HepG2 (cell line): ENCODE results near the gene CHRNB1. TPM values are rescaled to one million over a fixed set of nuclear protein-coding genes. Genes with fewer than 3 reads are reported as not detected.

Source experiments
- ETS1 ChIP-seq: sonication (generic); formaldehyde crosslinking; IDR thresholded peaks from 2 replicates; pipeline ENCODE4 v1.4.0; 2020; ENCODE audit warnings: missing genetic modification reagents
- HNF1A ChIP-seq, 2 experiments: sonication (generic) in 1 of 2; formaldehyde crosslinking in 1 of 2; IDR thresholded peaks; 2 replicates each; pipeline versions ENCODE4 v1.4.0 to v1.6.1; 2016 to 2020; ENCODE audit warnings: borderline replicate concordance in 1 of 2, low read depth in 1 of 2, mild to moderate bottlenecking in 1 of 2, missing genetic modification reagents in 1 of 2
- PITX1 ChIP-seq: sonication (generic); formaldehyde crosslinking; IDR thresholded peaks from 2 replicates; pipeline ENCODE4 v1.5.1; 2020; ENCODE audit warnings: mild to moderate bottlenecking, missing genetic modification reagents
- PRDM15 ChIP-seq: sonication (generic); formaldehyde crosslinking; IDR thresholded peaks from 2 replicates; pipeline ENCODE4 v1.4.0; 2020; ENCODE audit warnings: missing genetic modification reagents
- SMYD3 ChIP-seq: sonication (generic); formaldehyde crosslinking; IDR thresholded peaks from 2 replicates; pipeline ENCODE4 v1.8.1; 2023; ENCODE audit warnings: mild to moderate bottlenecking, missing genetic modification reagents
- STAT5B ChIP-seq: sonication (generic); formaldehyde crosslinking; IDR thresholded peaks from 2 replicates; pipeline ENCODE4 v1.4.0; 2020; ENCODE audit warnings: missing genetic modification reagents
- U2AF2 ChIP-seq: fragments of 200-400 bp; formaldehyde crosslinking; IDR thresholded peaks from 2 replicates; pipeline ENCODE4 v1.6.1; 2017; ENCODE audit warnings: low read depth, mild to moderate bottlenecking, low read length
- ZBTB33 ChIP-seq: sonication (generic); formaldehyde crosslinking; IDR thresholded peaks from 2 replicates; pipeline ENCODE4 v1.4.0; 2020; ENCODE audit warnings: missing genetic modification reagents
- ZFAT ChIP-seq: sonication (generic); formaldehyde crosslinking; conservative IDR thresholded peaks from 2 replicates; pipeline ENCODE4 v1.8.1; 2023; ENCODE audit warnings: missing genetic modification reagents, inconsistent platforms
- ZNF224 ChIP-seq: sonication (generic); formaldehyde crosslinking; IDR thresholded peaks from 2 replicates; pipeline ENCODE4 v1.5.0; 2020; ENCODE audit warnings: mild to moderate bottlenecking, missing genetic modification reagents
- ZNF280D ChIP-seq: sonication (generic); formaldehyde crosslinking; IDR thresholded peaks from 2 replicates; pipeline ENCODE4 v1.5.1; 2020; ENCODE audit warnings: mild to moderate bottlenecking, missing genetic modification reagents
- ZNF350 ChIP-seq: sonication (generic); formaldehyde crosslinking; IDR thresholded peaks from 2 replicates; pipeline ENCODE4 v1.4.0; 2020; ENCODE audit warnings: mild to moderate bottlenecking, low read depth, missing genetic modification reagents, borderline replicate concordance
- polyA plus RNA-seq, 8 experiments: library from polyadenylated mRNA; depleted of rRNA in 3 of 8; stranded (reverse) in 7 of 8; unstranded in 1 of 8; fragments of >200 nt; fragmentation: Illumina TruSeq in 4 of 8; extraction: Trizol in 4 of 8; gene quantifications; 2 replicates each; pipeline versions ENCODE4 v1.2.1 to v1.2.3, GENCODE V29; 2011 to 2016; ENCODE audit warnings: low read depth in 4 of 8, missing spikeins in 1 of 8, mixed read lengths in 1 of 8; ENCODE audit not compliant: insufficient read depth in 1 of 8
- total RNA-seq, 5 experiments: library from RNA; depleted of rRNA; stranded (reverse); fragments of >200 nt; fragmentation: Illumina TruSeq; extraction: Trizol; gene quantifications; 2 replicates each; pipeline ENCODE4 v1.2.3, GENCODE V29; 2016; ENCODE audit warnings: low read depth in 1 of 5

CHRNB1 gene
- total and polyA plus RNA-seq, 2 of the 13 experiments (the other 11 are each of a cell fraction or from before 2014, with no cell fraction given) = 5.4 to 33.7 TPM

GRCh38 chr17:7484067-7484918, 39.4 kb downstream of the CHRNB1 start, which contains the start of gene POLR2A (continued):
- TF ChIP-seq ZNF280D (CRISPR knock-in tag) = peak; percentile 84
- TF ChIP-seq PRDM15 = peak; percentile 97
- TF ChIP-seq ZBTB33 (CRISPR knock-in tag) = peak; percentile 32; the same call in 1 of the 2 replicates
- TF ChIP-seq HNF1A (IDR thresholded peaks at IDR 0.05; ENCODE audit: low read depth) = 0 out of 2 replicates have a peak, but pooled peaks have one; percentile 30
- TF ChIP-seq HNF1A (CRISPR knock-in tag; IDR thresholded peaks at IDR 0.05; ENCODE audit: borderline replicate concordance) = peak; percentile 64; the same call in 1 of the 2 replicates
- peak; percentile 14; the same call in 1 of the 2 replicates for TF ChIP-seq PITX1 (CRISPR knock-in tag)
- TF ChIP-seq ZFAT (CRISPR knock-in tag) = no peak
- TF ChIP-seq STAT5B (CRISPR knock-in tag) = peak; percentile 30; the same call in 1 of the 2 replicates
- TF ChIP-seq ETS1 (CRISPR knock-in tag) = peak; percentile 83; the same call in 1 of the 2 replicates
- no peak; the same call in 1 of the 2 replicates for TF ChIP-seq U2AF2
- TF ChIP-seq ZNF350 = peak; percentile 54
- no peak; the same call in 1 of the 2 replicates for TF ChIP-seq SMYD3 (CRISPR knock-in tag)
- TF ChIP-seq ZNF224 (CRISPR knock-in tag) = peak; percentile 62; the same call in 1 of the 2 replicates
